GM21529 (cell line): Measurements from ENCODE around the gene TAF1B.

Source experiments
- ATAC-seq: cut with Tn5 transposase; IDR thresholded peaks from one replicate; pipeline ENCODE4 v1.9.1; 2021; ENCODE audit not compliant: unreplicated experiment

TAF1B gene

GRCh38 chr2:9959262-9959661 is 116.0 kb downstream of the TAF1B start:
- no peak for ATAC-seq

- ATAC-seq, result no peak
Measured at GRCh38 chr2:9961013-9961412, 117.7 kb downstream of the TAF1B start.

DNA sequence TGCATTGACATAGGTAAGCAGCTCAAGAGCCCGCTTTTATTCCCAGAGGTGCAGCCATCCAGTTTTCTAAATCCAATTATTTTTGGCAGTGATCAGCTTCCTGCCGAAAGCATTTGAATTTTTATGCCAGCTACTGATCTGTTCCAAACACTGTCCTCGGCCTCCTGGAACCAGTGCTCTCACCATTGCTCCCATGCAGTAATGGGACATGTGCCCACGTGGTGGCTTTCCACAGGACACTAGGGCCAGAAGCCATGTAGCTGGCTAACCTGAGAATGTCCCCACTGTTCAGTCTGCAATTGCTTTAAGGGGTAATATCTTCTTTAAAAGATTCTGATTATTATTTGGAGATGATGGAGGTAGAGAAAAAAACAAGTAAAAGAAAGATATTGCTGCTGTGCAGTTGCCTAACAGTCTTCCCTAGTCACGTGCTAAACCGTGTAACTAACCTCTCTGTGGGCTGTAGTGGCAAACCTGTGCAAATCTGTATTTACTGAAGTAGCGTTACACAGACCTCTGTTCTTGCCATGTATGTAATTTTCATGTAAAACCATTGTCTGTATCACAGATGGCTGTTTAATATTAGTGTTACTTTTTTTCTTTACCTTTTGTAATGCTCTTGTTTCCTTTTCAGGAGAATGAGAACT is 121.2 kb downstream of the TAF1B start:
- no peak for ATAC-seq

GRCh38 chr2:9965119-9965822 is 122.0 kb downstream of the TAF1B start:
- no peak for ATAC-seq

GRCh38 chr2:9966491-9967022 is 123.3 kb downstream of the TAF1B start:
- no peak for ATAC-seq

- ATAC-seq, result no peak
Measured at GRCh38 chr2:9967053-9967775, 123.9 kb downstream of the TAF1B start.

GRCh38 chr2:9968553-9969497 is 125.6 kb downstream of the TAF1B start:
- ATAC-seq, result no peak

DNA sequence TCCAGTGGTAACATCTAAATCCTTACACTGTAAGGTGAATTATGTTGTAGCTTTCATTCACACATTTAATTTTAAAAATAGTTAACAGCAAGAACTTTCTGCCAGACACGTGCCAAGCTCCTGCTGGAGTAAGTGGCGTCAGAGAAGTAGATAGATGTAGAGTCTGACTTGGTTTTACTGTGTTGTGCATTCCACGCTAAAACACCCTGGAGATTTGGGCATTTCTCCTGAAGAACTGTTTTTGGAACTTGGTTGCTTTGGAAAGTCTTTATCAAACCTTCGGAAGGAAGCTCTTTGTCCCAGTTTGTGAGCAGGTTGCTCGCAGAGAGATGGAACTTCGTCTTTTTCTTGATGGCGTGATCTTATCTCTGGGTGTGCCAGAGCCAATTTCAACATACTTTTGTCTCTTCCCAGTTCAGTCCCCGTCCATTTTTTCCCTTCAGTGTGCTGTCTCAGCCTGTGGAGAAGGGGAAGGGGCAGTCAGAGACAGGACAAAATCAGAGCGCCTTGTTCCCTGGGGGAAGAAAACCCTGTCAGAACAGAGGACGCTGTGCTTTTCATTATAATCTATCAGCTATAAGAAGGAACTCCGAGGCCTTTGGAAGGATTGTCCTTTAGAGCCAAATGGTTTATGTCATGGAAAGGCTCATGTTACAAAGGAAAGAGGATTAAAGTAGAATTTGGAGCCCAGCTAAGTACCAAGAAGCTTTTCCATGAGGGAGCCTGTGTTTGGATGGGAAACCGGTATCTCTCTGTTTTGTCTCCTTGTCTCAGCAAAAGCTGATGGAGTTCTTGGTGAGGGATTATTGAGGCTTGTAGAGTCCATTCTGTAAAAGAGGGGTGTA is 127.1 kb downstream of the TAF1B start:
- ATAC-seq, result no peak

GRCh38 chr2:9971105-9971818 is 128.0 kb downstream of the TAF1B start:
- ATAC-seq, result no peak

DNA sequence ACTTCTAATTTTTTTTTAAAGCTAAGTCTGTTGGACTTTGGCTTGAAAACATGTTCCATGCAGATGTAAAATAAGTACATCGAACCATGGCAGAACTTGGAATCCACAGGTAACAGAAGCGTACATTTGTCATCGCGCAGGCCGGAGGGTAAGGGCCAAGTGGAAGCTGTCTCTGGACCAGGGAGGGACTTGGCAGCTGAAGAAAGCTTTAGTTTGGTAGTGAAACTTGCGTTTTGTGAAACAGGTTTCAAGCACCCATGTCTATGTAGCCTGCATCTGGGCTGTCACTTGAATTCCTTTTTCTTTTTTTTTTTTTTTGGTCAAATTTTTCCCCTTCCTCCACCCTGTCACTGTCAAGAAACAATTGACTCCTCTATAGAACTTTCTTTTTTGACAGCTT is 128.6 kb downstream of the TAF1B start:
- no peak for ATAC-seq

DNA sequence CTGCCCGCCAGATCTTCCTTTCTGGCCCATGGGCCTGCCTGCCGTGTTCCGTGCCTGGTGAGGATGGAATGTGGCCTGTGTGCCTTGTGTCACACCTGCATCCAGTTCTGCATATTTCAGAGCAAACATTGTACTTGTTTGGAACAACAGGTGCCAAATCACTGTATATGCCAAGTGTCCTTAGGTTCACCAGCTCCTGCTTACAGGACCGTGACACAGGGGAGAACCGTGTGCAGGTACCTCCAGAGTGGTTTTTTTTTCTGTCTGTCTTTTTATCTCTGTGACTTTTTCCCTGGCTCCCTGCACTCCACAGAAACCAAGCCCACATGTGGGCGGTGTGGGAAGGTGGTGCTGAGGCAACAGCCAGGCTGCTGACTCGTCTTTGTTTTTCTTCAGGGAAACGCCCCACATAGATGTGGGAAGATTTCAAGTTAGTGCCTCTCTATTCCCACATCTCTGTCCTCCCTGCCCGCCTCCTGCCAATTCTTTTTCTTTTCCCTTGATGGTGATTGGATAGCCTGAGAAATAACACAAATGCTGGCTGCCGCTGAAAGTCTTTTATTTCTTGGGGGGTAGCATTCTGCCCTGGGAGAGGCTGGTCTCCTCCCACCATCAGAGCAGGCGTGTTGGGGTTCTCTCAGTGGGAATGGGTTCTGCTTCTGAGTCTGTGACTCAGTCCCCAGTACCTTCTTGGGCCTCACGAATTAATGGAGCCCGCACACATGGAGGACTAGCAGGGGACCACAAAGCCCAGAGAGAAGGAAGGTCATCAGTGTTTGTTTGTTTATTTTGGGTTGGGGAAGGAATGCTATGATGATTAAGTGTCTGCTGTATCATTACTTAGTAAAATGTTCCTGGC is 129.6 kb downstream of the TAF1B start:
- no peak for ATAC-seq

- ATAC-seq, result no peak
Measured at GRCh38 chr2:9973690-9974089, 130.4 kb downstream of the TAF1B start.

DNA sequence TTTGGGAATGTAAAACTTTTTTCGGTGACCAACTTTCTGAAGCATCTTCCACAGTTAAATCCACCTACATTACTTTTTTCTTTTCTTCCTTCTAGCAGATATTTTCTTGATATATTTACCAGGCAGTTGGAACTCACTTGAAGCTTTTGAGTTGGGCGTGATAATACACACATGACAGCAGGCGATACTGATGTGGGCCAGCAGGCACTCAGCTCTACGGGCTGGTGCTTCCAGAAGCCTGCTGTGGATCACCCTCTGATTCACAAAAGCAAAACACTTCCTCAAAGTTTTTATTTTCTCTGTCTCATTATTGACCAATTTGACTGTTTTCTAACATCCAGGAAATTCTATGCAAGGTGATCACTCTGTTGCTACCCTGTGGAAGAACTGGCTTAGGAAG is 131.1 kb downstream of the TAF1B start:
- ATAC-seq, result no peak

- ATAC-seq, result no peak
Measured at GRCh38 chr2:9975328-9975727, 132.1 kb downstream of the TAF1B start.

DNA sequence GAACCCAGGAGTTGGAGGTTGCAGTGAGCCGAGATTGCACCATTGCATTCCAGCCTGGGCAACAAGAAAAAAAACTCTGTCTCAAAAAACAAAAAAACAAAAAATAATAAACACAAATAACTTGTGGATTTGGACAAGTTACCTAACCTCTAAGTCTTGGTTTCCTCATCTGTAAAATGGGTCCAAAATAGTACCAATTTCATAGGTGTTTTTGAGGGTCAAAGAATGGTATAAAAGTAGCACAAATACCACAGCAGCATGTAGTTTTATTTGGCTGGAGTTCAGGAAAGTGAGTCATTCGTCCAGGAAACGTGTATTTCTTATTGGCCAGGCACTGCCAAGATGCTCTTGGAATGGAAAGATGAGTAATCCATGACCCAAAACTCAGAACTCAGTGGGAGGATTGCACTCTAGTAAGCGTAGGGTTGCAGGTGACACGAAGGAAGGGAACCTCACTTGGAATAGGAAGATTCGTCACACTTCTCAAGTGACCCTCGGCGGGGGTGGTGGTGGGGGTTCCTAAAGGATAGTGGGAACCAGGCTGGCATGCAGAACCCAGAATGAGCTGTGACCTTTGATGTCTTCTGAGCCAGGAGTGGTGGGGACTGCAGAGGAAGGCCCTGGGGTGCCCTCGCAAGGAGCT is 132.7 kb downstream of the TAF1B start:
- ATAC-seq, result no peak

- no peak for ATAC-seq
Measured at GRCh38 chr2:9979977-9980376, 136.7 kb downstream of the TAF1B start.

GRCh38 chr2:9980520-9980919 is 137.2 kb downstream of the TAF1B start:
- no peak for ATAC-seq

- no peak for ATAC-seq
Measured at GRCh38 chr2:9981655-9982054, 138.4 kb downstream of the TAF1B start.
